Measurements from ENCODE around the gene PROP1.
"Not testable (repeated sequence)": the region's sequence is repeated elsewhere in the genome, so short reads cannot be mapped to it uniquely, and the experiment has no call there.

PROP1 gene

DNA sequence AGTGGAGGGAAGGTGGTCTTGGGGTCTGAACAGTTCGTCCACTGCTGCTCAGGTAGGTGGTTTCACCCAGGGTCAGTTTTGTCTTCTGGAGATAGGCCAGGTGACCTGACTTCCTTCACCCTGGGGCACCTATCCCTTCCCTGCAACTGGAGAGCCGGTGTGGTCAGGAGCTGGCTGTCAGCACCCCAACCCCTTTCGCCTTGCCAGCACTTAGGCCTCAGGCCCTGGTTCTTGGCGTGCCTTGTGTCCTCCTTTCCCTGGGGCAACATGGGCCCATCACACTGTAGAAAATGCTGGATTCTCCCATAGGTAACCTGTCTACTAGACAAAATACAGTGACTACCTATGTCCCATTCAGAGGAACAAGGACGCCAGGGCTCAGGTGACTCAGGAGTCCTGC is 13.1 kb downstream of the PROP1 start:
- no peak for DNase-seq (ENCODE audit: extremely low read depth in 1 of 2, low read depth in 1 of 2)

- peak in 1 of 2 donors; percentile 26 for DNase-seq (ENCODE audit: extremely low read depth in 1 of 2, low read depth in 1 of 2)
Measured at GRCh38 chr5:177982072-177982727, 13.8 kb downstream of the PROP1 start.

DNA sequence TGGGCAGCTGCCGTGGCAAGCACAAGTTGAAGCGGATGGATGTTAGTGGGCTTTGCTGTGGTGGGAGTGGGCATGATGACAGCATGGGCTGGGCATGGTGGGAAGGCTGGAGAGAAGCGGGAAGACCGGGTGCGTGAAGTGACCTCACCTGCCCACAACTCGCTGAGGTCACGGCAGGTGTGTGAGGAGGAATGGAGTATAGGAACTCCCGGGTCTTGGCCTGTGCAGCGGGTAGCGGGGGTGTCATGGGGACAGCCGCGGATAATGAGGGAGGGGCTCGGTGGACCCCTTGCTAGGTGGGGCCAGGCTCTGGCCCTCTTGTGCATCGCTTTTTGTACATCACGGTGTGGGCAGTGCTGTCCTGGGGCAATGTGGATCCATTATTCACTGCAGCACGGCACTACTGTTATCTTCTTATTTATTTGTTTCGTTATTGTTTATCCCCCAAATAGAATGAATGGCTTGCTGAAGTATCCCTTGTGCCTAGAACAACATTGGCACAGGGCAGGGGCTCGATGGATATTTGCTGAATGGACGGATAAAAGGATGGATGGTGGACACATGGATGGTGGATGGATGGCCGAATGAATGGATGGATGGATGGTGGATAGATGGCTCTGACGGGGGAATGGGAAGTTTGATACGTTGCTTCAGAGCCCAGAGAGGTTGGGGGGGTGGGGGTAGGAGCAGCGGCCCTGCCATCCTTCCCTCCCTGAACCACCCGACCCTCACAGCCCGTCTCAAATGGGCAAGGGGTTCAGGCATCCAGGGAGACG is 14.6 kb downstream of the PROP1 start:
- DNase-seq (ENCODE audit: extremely low read depth in 1 of 2, low read depth in 1 of 2), result no peak

GRCh38 chr5:177980743-177981151 is 15.3 kb downstream of the PROP1 start:
- DNase-seq (ENCODE audit: extremely low read depth in 1 of 2, low read depth in 1 of 2), result no peak

GRCh38 chr5:177977600-177977999 is 18.4 kb downstream of the PROP1 start:
- DNase-seq (ENCODE audit: extremely low read depth in 1 of 2, low read depth in 1 of 2), result not testable (repeated sequence)

- no peak for DNase-seq (ENCODE audit: extremely low read depth in 1 of 2, low read depth in 1 of 2)
Measured at GRCh38 chr5:177973066-177973635, 22.9 kb downstream of the PROP1 start.

DNA sequence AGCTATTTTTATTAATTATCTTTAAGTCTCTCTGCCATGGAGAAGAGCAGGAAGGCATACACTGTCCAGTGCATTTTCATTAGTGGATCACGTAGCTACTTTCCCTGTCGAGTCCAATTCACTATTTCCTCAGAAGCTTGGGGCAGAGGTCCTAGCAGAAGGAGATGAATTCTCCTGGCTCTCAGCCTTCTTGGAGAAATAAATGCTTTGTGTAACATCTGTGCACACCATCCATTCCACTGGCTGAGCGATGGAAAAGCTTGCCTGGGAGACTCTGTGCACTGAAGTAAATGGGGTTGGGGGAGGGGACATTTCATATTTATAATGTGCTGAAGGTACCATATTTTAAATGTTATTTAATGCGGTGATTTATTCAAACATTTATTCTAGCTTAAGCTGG is 23.4 kb downstream of the PROP1 start:
- DNase-seq (ENCODE audit: extremely low read depth in 1 of 2, low read depth in 1 of 2), result no peak

DNA sequence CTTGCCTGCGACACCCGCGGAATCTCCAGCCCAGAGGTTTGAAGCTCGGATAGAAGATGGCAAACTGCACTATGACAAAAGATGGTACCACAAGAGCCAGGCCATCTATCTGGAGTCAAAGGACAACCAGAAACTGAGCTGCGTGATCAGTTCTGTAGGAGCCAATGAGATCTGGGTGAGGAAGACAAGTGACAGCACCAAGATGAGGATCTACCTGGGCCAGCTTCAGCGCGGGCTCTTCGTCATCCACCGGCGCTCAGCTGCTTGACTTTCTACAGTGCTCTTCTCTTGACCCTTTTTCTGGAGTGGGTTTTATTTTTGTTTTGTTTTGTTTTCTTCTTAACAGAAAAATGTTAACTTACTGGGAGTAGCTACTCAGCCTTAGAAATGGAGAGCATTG is 24.0 kb downstream of the PROP1 start:
- DNase-seq (ENCODE audit: extremely low read depth in 1 of 2, low read depth in 1 of 2), result not testable (repeated sequence)

- no peak for DNase-seq (ENCODE audit: extremely low read depth in 1 of 2, low read depth in 1 of 2)
Measured at GRCh38 chr5:177968661-177969211, 27.3 kb downstream of the PROP1 start.

- DNase-seq (ENCODE audit: extremely low read depth in 1 of 2, low read depth in 1 of 2), result no peak
Measured at GRCh38 chr5:177967221-177967887, 28.7 kb downstream of the PROP1 start.

- no peak for DNase-seq (ENCODE audit: extremely low read depth in 1 of 2, low read depth in 1 of 2)
Measured at GRCh38 chr5:177966839-177967166, 29.2 kb downstream of the PROP1 start.

- DNase-seq (ENCODE audit: extremely low read depth in 1 of 2, low read depth in 1 of 2), result no peak
Measured at GRCh38 chr5:177966009-177966838, 29.8 kb downstream of the PROP1 start.

DNA sequence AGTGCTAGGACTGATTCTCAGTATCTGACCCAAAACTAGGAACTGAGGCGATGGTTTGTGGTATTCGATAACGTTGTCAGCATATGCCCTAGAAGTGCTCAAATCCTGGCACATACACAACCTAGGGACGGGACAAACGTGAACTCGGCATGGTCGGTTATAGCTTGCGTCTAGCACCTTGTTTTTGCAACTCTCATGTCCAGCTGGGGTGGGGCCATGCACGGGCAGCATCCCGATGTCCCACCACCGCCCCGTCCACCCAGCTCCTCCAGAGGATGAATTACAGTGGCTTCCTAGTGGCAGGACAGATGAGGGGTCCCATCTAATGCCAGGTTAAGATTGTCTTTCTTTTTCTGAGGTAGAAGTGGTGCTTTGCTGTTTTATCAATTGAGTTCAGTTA is 31.6 kb downstream of the PROP1 start:
- DNase-seq (ENCODE audit: extremely low read depth in 1 of 2, low read depth in 1 of 2), result no peak

- DNase-seq (ENCODE audit: extremely low read depth in 1 of 2, low read depth in 1 of 2), result no peak
Measured at GRCh38 chr5:177963966-177964365, 32.1 kb downstream of the PROP1 start.

DNA sequence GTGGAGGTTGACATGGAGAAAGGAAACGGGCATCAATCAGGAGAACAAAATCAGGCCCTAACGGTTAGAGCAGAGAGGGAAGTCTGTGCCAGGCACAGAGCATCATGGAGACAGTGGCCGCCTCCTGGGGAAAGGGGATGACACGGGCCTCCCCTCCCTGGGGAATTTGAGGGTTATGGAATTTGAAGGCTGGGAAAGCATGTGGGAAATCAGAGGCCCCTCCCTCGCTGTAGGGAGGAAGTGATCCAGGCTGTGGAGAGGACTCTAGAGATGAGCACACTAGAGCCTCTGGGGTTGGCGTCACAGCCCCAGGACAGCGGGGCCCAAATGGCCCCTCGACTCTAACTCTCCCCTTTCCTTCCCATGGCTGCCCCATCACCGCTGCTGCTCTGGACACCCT is 36.7 kb downstream of the PROP1 start:
- DNase-seq (ENCODE audit: extremely low read depth in 1 of 2, low read depth in 1 of 2), result no peak

- no peak for DNase-seq (ENCODE audit: extremely low read depth in 1 of 2, low read depth in 1 of 2)
Measured at GRCh38 chr5:177958696-177959095, 37.3 kb downstream of the PROP1 start.

GRCh38 chr5:177957241-177957640 is 38.8 kb downstream of the PROP1 start:
- DNase-seq (ENCODE audit: extremely low read depth in 1 of 2, low read depth in 1 of 2), result no peak

GRCh38 chr5:177953101-177953500 is 42.9 kb downstream of the PROP1 start:
- not testable (repeated sequence) for DNase-seq (ENCODE audit: extremely low read depth in 1 of 2, low read depth in 1 of 2)

DNA sequence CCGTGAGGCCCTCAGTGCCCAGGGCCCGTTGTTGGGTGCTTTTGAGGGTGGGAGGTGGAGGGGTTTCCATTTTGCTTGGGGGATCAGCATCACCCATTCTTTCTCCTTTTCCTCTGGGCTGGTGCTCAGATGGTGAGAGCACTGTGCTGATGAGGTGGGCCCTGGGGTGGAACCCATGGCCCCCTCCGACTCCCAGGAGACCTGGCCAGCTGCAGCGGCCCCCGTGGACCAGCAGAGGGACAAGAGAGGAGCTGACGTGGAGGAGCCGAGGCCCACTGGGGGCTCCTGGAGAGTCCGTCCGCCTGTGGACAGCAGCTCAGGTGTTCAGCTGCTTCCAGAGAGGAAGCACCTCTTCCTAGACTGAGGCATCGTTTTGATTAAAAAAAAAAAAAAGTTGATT is 46.4 kb downstream of the PROP1 start:
- not testable (repeated sequence) for DNase-seq (ENCODE audit: extremely low read depth in 1 of 2, low read depth in 1 of 2)

DNA sequence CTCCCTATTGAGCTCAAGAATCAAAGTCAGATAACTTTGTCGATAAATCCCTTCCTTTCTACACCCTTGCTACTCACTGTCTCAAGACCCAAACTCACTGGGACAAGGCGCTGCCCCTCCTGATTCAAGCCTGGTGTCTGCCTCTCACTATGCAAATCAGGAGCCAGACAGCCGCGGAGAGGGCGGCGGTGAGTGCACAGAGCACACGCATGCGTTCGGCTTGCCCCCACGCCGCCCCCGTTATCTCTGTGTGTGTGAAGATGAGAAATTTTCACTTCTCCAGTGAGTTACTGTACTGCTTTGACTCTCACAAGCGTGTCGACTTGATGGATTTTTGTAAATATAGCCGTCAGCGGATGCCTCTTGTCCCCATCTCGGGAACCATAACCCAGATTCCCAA is 47.0 kb downstream of the PROP1 start:
- not testable (repeated sequence) for DNase-seq (ENCODE audit: extremely low read depth in 1 of 2, low read depth in 1 of 2)

All from stimulated activated CD8-positive, alpha-beta memory T cell treated with anti-CD3 and anti-CD28 coated beads, Interleukin-7, amount 100 ng/mL, for 48 hours (primary cell).